ENCODE data around the gene PHACTR3.
"Not testable (repeated sequence)": the region's sequence is repeated elsewhere in the genome, so short reads cannot be mapped to it uniquely, and the experiment has no call there.

Gene PHACTR3

GRCh38 chr20:59603781-59604541 is at the start of gene PHACTR3:
PHACTR3 (plus strand) TSS chr20:59604540; CDS start chr20:59605015, 475 bp downstream.
- no peak for DNase-seq

- DNase-seq = not testable (repeated sequence)
Measured at GRCh38 chr20:59557733-59558529, 46.4 kb upstream of the PHACTR3 start.

GRCh38 chr20:59559024-59559817 is 45.1 kb upstream of the PHACTR3 start:
- no peak for DNase-seq

GRCh38 chr20:59559863-59560262 is 44.5 kb upstream of the PHACTR3 start:
- DNase-seq = no peak

GRCh38 chr20:59560588-59561227 is 43.6 kb upstream of the PHACTR3 start:
- no peak for DNase-seq

GRCh38 chr20:59561228-59561605 is 43.1 kb upstream of the PHACTR3 start:
- no peak for DNase-seq

- no peak for DNase-seq
Measured at GRCh38 chr20:59561614-59562277, 42.6 kb upstream of the PHACTR3 start.

GRCh38 chr20:59564171-59564570 is 40.2 kb upstream of the PHACTR3 start:
- no peak for DNase-seq

GRCh38 chr20:59564943-59565342 is 39.4 kb upstream of the PHACTR3 start:
- no peak for DNase-seq

GRCh38 chr20:59565768-59566461 is 38.4 kb upstream of the PHACTR3 start:
- DNase-seq = no peak

- DNase-seq = no peak
Measured at GRCh38 chr20:59566631-59567524, 37.5 kb upstream of the PHACTR3 start.

GRCh38 chr20:59567585-59568508 is 36.5 kb upstream of the PHACTR3 start:
- no peak for DNase-seq

- DNase-seq = no peak
Measured at GRCh38 chr20:59568509-59569024, 35.8 kb upstream of the PHACTR3 start.

- no peak for DNase-seq
Measured at GRCh38 chr20:59569305-59569704, 35.0 kb upstream of the PHACTR3 start.

- no peak for DNase-seq
Measured at GRCh38 chr20:59571151-59571550, 33.2 kb upstream of the PHACTR3 start.

GRCh38 chr20:59571551-59572314 is 32.6 kb upstream of the PHACTR3 start:
- DNase-seq = peak; percentile 46 to 53

- DNase-seq = no peak
Measured at GRCh38 chr20:59572515-59572914, 31.8 kb upstream of the PHACTR3 start.

- DNase-seq = no peak
Measured at GRCh38 chr20:59573837-59574236, 30.5 kb upstream of the PHACTR3 start.

Measured in activated CD4-positive, alpha-beta T cell treated with anti-CD3 and anti-CD28 coated beads for 4 hours (primary cell).